ENCODE measurements around the gene SMIM1. TPM values are rescaled to one million over a fixed set of nuclear protein-coding genes. Genes with fewer than 3 reads are reported as not detected.

The SMIM1 gene
- total RNA-seq, 4 donors from 2014 or later = 1.5 to 5.3 TPM; not detected in 2

DNA sequence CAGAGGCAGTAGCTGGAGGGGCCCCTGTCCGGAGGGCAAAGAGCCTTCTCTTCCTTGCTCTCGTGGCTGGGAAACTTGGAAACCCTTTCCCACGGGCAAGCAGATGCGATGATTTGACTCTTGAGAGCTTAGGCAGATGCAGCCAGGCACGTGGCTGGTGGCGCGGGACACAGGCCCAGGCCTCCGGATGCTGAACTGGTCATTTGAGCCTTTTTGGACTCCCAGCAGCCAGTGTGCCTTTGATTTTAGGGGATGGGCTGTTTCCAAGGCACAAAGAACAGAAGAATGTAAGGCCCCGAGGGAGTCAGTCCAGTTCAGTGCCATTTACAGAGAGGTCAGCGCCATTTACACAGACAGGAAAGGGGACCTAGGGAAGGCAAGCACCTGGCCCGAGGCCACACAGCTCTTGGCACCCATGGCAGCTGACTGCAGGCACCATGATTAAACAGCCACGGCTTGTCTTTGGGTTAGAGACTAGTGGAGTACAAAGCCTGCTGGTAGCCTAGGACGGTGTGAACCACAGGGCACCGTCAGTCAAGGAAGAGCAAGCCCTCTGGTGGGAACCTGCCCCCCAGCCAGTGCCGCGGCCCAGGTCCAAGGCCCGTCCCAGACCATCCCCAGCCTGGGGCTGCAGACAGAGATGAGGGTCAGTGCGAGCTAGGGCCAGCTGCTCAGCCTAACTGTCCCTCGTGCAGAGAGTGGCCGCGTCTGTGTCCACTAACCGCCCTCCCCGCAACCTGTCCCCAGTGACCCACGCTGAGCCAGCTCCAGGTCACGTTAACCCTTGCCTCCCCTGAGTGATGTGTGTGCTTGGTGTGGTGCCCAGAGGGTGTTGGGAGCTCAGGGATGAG is 40.7 kb upstream of the SMIM1 start:
- no peak for TF ChIP-seq POLR2A (IDR thresholded peaks at IDR 0.05)
- TF ChIP-seq, protein P1, sequence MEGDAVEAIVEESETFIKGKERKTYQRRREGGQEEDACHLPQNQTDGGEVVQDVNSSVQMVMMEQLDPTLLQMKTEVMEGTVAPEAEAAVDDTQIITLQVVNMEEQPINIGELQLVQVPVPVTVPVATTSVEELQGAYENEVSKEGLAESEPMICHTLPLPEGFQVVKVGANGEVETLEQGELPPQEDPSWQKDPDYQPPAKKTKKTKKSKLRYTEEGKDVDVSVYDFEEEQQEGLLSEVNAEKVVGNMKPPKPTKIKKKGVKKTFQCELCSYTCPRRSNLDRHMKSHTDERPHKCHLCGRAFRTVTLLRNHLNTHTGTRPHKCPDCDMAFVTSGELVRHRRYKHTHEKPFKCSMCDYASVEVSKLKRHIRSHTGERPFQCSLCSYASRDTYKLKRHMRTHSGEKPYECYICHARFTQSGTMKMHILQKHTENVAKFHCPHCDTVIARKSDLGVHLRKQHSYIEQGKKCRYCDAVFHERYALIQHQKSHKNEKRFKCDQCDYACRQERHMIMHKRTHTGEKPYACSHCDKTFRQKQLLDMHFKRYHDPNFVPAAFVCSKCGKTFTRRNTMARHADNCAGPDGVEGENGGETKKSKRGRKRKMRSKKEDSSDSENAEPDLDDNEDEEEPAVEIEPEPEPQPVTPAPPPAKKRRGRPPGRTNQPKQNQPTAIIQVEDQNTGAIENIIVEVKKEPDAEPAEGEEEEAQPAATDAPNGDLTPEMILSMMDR (IDR thresholded peaks at IDR 0.05) = no peak
- Histone ChIP-seq H3K27me3 (peaks cover 0 to 62% (median 0%) of the 10 kb centered on the region in 4 donors), H3K4me3 (no peak overlapping the region), H3K9me3 (no peaks in the 10 kb centered on the region), H3K36me3 (peaks cover 0 to 28% (median 0%) of the 10 kb centered on the region in 3 donors), H3K27ac (no peak overlapping the region), H3K4me1 (no peaks in the 10 kb centered on the region)
- no peak for DNase-seq
- WGBS, 2 donors = 54 to 68% methylated on average over 8 to 20 of the region's 25 CpGs
- intact Hi-C loops (cut with DNase I) = no loop called here

DNA sequence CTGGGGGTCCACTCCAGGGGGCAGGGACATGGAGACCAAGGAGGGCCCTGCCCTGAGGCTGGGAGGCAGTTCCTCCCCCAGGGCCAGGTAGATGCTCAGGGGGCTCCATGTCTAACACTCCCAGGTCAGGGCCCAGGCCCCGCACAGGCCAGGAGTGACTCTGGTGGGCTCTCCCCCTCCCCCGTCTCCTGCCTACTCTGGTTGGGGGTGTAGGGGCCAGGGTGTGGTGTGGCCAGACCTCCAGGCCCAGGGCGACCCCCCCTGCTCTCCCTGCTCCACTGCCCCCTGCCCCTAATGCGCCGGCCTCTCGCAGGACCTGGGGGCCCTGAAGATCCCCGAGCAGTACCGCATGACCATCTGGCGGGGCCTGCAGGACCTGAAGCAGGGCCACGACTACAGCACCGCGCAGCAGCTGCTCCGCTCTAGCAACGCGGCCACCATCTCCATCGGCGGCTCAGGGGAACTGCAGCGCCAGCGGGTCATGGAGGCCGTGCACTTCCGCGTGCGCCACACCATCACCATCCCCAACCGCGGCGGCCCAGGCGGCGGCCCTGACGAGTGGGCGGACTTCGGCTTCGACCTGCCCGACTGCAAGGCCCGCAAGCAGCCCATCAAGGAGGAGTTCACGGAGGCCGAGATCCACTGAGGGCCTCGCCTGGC is 40.0 kb upstream of the SMIM1 start:
- Histone ChIP-seq H3K27ac (no peak overlapping the region), H3K4me3 (no peak overlapping the region), H3K36me3 (peaks cover 0 to 35% (median 0%) of the 10 kb centered on the region in 3 donors), H3K4me1 (no peaks in the 10 kb centered on the region), H3K9me3 (no peaks in the 10 kb centered on the region), H3K27me3 (peaks cover 0 to 55% (median 0%) of the 10 kb centered on the region in 4 donors)
- TF ChIP-seq, protein P1 (IDR thresholded peaks at IDR 0.05) = no peak
- no peak for TF ChIP-seq POLR2A (IDR thresholded peaks at IDR 0.05)
- whole genome bisulfite sequencing, 2 donors = 53 to 60% methylated on average over 1 to 2 of the region's 37 CpGs
- DNase-seq = no peak
- intact Hi-C loops (cut with DNase I) = no loop called here

DNA sequence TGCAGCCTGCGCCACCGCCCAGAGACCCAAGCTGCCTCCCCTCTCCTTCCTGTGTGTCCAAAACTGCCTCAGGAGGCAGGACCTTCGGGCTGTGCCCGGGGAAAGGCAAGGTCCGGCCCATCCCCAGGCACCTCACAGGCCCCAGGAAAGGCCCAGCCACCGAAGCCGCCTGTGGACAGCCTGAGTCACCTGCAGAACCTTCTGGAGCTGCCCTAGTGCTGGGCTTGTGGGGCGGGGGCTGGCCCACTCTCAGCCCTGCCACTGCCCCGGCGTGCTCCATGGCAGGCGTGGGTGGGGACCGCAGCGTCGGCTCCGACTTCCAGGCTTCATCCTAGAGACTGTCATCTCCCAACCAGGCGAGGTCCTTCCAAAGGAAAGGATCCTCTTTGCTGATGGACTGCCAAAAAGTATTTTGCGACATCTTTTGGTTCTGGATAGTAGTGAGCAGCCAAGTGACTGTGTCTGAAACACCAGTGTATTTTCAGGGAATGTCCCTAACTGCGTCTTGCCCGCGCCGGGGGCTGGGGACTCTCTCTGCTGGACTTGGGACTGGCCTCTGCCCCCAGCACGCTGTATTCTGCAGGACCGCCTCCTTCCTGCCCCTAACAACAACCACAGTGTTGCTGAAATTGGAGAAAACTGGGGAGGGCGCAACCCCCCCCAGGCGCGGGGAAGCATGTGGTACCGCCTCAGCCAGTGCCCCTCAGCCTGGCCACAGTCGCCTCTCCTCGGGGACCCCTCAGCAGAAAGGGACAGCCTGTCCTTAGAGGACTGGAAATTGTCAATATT is 39.3 kb upstream of the SMIM1 start:
- Histone ChIP-seq H3K27ac (no peak overlapping the region), H3K27me3 (peaks cover 0 to 48% (median 0%) of the 10 kb centered on the region in 4 donors), H3K9me3 (no peaks in the 10 kb centered on the region), H3K4me3 (no peak overlapping the region), H3K36me3 (peaks cover 0 to 43% (median 3%) of the 10 kb centered on the region in 3 donors), H3K4me1 (no peaks in the 10 kb centered on the region)
- intact Hi-C loops (cut with DNase I) = no loop called here
- WGBS, 2 donors = 70 to 89% methylated on average over 7 to 10 of the region's 29 CpGs
- no peak for DNase-seq
- TF ChIP-seq POLR2A (IDR thresholded peaks at IDR 0.05) = no peak
- TF ChIP-seq, protein P1 (IDR thresholded peaks at IDR 0.05) = no peak

DNA sequence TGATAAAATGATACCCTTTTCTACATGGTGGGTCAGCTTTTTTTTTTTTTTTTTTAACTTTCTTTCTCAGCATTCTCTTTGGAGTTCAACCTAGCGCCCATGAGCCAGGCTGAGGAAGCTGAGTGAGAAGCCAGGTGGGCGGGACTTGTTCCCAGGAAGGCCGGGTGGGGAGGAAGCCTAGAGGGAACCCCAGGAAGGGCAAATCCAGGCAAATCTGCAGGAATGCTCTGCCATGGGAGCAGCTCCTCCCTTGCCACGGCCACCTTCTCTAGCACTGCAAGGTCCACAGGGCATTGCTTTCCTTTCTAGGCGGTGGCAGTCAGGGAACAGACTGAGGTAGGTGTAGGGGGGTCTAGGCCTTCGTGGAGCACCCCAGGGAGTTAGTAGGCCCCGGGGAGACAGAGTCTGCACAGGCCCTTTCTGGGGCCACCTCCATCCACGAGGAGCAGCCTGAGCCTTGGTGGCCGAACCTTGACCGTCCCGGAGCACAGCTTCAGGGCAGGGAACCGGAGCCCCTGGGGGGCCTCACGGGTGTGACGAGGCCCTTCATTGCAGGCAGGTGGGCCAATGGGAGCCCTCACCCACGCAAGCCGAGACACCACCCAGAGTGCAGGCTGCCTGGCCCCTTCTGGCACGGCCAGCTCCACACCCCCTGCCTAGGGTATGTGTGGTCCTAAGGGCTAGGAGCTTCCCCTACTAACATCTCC is 38.5 kb upstream of the SMIM1 start:
- peaks cover 0 to 50% (median 3%) of the 10 kb centered on the region in 3 donors for H3K36me3 ChIP-seq
- H3K4me3 ChIP-seq = no peak overlapping the region
- H3K27ac ChIP-seq = no peak overlapping the region
- peaks cover 0 to 41% (median 0%) of the 10 kb centered on the region in 4 donors for H3K27me3 ChIP-seq
- no peaks in the 10 kb centered on the region for H3K9me3 ChIP-seq
- TF ChIP-seq, protein P1 (IDR thresholded peaks at IDR 0.05) = no peak
- no peak for TF ChIP-seq POLR2A (IDR thresholded peaks at IDR 0.05)
- H3K4me1 ChIP-seq = no peaks in the 10 kb centered on the region
- no peak for DNase-seq
- intact Hi-C loops (cut with DNase I) = no loop called here
- no CpG with 5 or more reads among the region's 17 CpGs for WGBS, 2 donors
